ENCODE results near the gene FARSB.

DNA sequence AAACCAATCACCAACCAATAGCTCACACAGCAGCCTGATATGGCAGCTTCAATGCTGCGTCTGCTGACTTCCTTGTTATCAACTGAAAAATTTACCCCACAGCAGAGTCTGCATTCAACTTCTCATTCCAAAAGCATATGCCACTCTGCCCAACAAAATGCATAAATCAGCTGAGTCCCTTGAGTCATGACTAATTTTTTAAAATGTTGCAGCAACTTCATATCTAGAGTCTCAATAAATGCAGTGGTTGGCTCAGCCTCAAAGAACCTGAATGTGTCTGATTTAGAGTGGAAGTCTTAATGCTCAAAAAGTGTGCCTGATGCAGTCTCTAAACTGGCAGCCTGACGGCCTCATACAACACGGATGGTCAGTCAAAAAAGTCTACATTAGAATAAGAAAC is 46.5 kb downstream of the FARSB start:
- TF ChIP-seq POLR2AphosphoS5 (IDR thresholded peaks at IDR 0.05; ENCODE audit: insufficient read depth in 1 of 2, low read depth in 1 of 2) (no peak), POLR2A (IDR thresholded peaks at IDR 0.05) (no peak)
- TF ChIP-seq, protein P1, sequence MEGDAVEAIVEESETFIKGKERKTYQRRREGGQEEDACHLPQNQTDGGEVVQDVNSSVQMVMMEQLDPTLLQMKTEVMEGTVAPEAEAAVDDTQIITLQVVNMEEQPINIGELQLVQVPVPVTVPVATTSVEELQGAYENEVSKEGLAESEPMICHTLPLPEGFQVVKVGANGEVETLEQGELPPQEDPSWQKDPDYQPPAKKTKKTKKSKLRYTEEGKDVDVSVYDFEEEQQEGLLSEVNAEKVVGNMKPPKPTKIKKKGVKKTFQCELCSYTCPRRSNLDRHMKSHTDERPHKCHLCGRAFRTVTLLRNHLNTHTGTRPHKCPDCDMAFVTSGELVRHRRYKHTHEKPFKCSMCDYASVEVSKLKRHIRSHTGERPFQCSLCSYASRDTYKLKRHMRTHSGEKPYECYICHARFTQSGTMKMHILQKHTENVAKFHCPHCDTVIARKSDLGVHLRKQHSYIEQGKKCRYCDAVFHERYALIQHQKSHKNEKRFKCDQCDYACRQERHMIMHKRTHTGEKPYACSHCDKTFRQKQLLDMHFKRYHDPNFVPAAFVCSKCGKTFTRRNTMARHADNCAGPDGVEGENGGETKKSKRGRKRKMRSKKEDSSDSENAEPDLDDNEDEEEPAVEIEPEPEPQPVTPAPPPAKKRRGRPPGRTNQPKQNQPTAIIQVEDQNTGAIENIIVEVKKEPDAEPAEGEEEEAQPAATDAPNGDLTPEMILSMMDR (IDR thresholded peaks at IDR 0.05) = no peak

Data from vagina (tissue), 2 donors.